ENCODE data around the gene CLDND2.

- TF ChIP-seq CTCF (IDR thresholded peaks at IDR 0.05) (no peak), POLR2A (IDR thresholded peaks at IDR 0.05) (no peak), POLR2AphosphoS5 (IDR thresholded peaks at IDR 0.05) (no peak)
These were observed 48.5 kb upstream of the CLDND2 start, which contains the start of gene SIGLEC10 for GRCh38 chr19:51417107-51417809.
